AG08396 (cell line): Measurements from ENCODE around the gene STXBP1.

Experiments used
- DNase-seq: peaks from one replicate; pipeline ENCODE4 v3.0.0; 2012; ENCODE audit warnings: low spot score, mixed read lengths

Gene STXBP1

GRCh38 chr9:127735530-127736185 is 123.6 kb downstream of the STXBP1 start:
- DNase-seq, result no peak

GRCh38 chr9:127738666-127739065 is 126.6 kb downstream of the STXBP1 start:
- no peak for DNase-seq

- no peak for DNase-seq
Observed at GRCh38 chr9:127739614-127740330, 127.7 kb downstream of the STXBP1 start.

GRCh38 chr9:127741831-127742434 is 129.9 kb downstream of the STXBP1 start:
- DNase-seq, result peak; percentile 67
